ENCODE results near the gene CST8. TPM values are rescaled to one million over a fixed set of nuclear protein-coding genes. Genes with fewer than 3 reads are reported as not detected.

Gene CST8
- total and polyA plus RNA-seq, 2 donors (not counting 1 experiment from before 2014, with no cell fraction given) = not detected

DNA sequence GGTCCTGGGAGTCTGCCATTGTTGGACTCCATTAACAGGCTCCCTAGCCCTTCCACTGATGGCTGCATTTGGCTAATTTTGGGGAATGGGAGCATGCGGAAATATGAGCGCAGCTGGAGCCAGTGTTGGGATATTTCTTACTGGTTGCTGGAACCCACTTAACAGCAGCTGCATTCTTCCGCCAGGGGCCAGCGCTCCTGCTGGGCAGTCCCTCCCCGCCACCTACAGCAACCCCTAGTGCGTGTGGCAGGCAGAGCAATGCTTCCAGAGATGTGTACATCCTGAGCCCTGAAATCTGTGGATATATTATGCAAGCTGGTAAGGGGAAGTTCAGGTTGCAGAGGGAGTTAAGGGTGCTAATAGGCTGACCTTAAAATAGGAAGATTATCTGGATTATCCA lies 16.4 kb downstream of the CST8 start:
- Histone ChIP-seq H3K36me3 (replicated peaks in 1 of 2; ENCODE audit: control extremely low read depth in 1 of 2, control insufficient read depth in 1 of 2, extremely low read depth in 1 of 2, insufficient read depth in 2 of 2, low read length in 1 of 2) (no peaks in the 10 kb centered on the region), H3K4me2 (replicated peaks; ENCODE audit: low read depth, low read length, poor library complexity, severe bottlenecking) (no peak overlapping the region), H3K4me3 (ENCODE audit: control extremely low read depth in 1 of 5, extremely low read depth in 1 of 5, insufficient read depth in 1 of 5, low read depth in 2 of 5, low read length in 4 of 5) (no peak overlapping the region), H3K79me2 (ENCODE audit: control insufficient read depth, insufficient read depth, low read length) (no peaks in the 10 kb centered on the region), H3K27ac (ENCODE audit: low read length in 2 of 2) (no peak overlapping the region), H4K20me1 (ENCODE audit: control insufficient read depth, insufficient read depth, low read length, poor library complexity, severe bottlenecking) (no peaks in the 10 kb centered on the region), H3K4me1 (ENCODE audit: control insufficient read depth in 2 of 2, insufficient read depth in 2 of 2, low read length in 2 of 2) (no peaks in the 10 kb centered on the region), H3K9ac (ENCODE audit: low read length) (no peak overlapping the region), H2AFZ (ENCODE audit: insufficient read depth, low read depth, low read length, poor library complexity, severe bottlenecking) (no peak overlapping the region), H3K27me3 (replicated peaks in 1 of 4; ENCODE audit: control extremely low read depth in 1 of 4, control insufficient read depth in 3 of 4, insufficient read depth in 4 of 4, low read length in 3 of 4) (peaks cover 0 to 2% (median 0%) of the 10 kb centered on the region in 4 experiments), H3K9me3 (ENCODE audit: control extremely low read depth in 1 of 3, control insufficient read depth in 2 of 3, insufficient read depth in 1 of 3, low read length in 2 of 3) (no peaks in the 10 kb centered on the region)
- intact Hi-C loops (cut with micrococcal nuclease) = no loop called here
- DNase-seq (no peak), ATAC-seq (ENCODE audit: low read depth) (no peak)
- H3K9me3 Mint-ChIP-seq (ENCODE audit: insufficient read depth) = no peaks in the 10 kb centered on the region
- TF ChIP-seq, protein P1, sequence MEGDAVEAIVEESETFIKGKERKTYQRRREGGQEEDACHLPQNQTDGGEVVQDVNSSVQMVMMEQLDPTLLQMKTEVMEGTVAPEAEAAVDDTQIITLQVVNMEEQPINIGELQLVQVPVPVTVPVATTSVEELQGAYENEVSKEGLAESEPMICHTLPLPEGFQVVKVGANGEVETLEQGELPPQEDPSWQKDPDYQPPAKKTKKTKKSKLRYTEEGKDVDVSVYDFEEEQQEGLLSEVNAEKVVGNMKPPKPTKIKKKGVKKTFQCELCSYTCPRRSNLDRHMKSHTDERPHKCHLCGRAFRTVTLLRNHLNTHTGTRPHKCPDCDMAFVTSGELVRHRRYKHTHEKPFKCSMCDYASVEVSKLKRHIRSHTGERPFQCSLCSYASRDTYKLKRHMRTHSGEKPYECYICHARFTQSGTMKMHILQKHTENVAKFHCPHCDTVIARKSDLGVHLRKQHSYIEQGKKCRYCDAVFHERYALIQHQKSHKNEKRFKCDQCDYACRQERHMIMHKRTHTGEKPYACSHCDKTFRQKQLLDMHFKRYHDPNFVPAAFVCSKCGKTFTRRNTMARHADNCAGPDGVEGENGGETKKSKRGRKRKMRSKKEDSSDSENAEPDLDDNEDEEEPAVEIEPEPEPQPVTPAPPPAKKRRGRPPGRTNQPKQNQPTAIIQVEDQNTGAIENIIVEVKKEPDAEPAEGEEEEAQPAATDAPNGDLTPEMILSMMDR (IDR thresholded peaks at IDR 0.05) = no peak
- ChIA-PET POLR2A (no interaction called here), CTCF (no interaction called here)
- peaks cover 11% of the 10 kb centered on the region for H3K27me3 Mint-ChIP-seq
- no peak overlapping the region for H3K27ac Mint-ChIP-seq
- H3K4me3 Mint-ChIP-seq = no peak overlapping the region
- no peaks in the 10 kb centered on the region for H3K4me1 Mint-ChIP-seq
- 94% methylated on average over 6 of the region's 6 CpGs for WGBS (ENCODE audit: insufficient coverage)

- no peaks in the 10 kb centered on the region for H3K4me1 Mint-ChIP-seq
- H3K36me3 ChIP-seq (replicated peaks in 1 of 2; ENCODE audit: control extremely low read depth in 1 of 2, control insufficient read depth in 1 of 2, extremely low read depth in 1 of 2, insufficient read depth in 2 of 2, low read length in 1 of 2) = no peaks in the 10 kb centered on the region
- no peak overlapping the region for H2AFZ ChIP-seq (ENCODE audit: insufficient read depth, low read depth, low read length, poor library complexity, severe bottlenecking)
- H3K4me3 ChIP-seq (ENCODE audit: control extremely low read depth in 1 of 5, extremely low read depth in 1 of 5, insufficient read depth in 1 of 5, low read depth in 2 of 5, low read length in 4 of 5) = no peak overlapping the region
- no peaks in the 10 kb centered on the region for H3K9me3 ChIP-seq (ENCODE audit: control extremely low read depth in 1 of 3, control insufficient read depth in 2 of 3, insufficient read depth in 1 of 3, low read length in 2 of 3)
- ATAC-seq (ENCODE audit: low read depth) (no peak), DNase-seq (no peak)
- H3K27ac Mint-ChIP-seq = no peak overlapping the region
- H3K79me2 ChIP-seq (ENCODE audit: control insufficient read depth, insufficient read depth, low read length) = no peaks in the 10 kb centered on the region
- intact Hi-C loops (cut with micrococcal nuclease) = no loop called here
- H3K4me3 Mint-ChIP-seq = no peak overlapping the region
- no peaks in the 10 kb centered on the region for H3K9me3 Mint-ChIP-seq (ENCODE audit: insufficient read depth)
- H3K4me2 ChIP-seq (replicated peaks; ENCODE audit: low read depth, low read length, poor library complexity, severe bottlenecking) = no peak overlapping the region
- H4K20me1 ChIP-seq (ENCODE audit: control insufficient read depth, insufficient read depth, low read length, poor library complexity, severe bottlenecking) = no peaks in the 10 kb centered on the region
- 86% methylated on average over 5 of the region's 8 CpGs for whole genome bisulfite sequencing (ENCODE audit: insufficient coverage)
- ChIA-PET POLR2A (no interaction called here), CTCF (no interaction called here)
- H3K9ac ChIP-seq (ENCODE audit: low read length) = no peak overlapping the region
- peaks cover 11% of the 10 kb centered on the region for H3K27me3 Mint-ChIP-seq
- H3K27ac ChIP-seq (ENCODE audit: low read length in 2 of 2) = no peak overlapping the region
- peaks cover 0 to 2% (median 0%) of the 10 kb centered on the region in 4 experiments for H3K27me3 ChIP-seq (replicated peaks in 1 of 4; ENCODE audit: control extremely low read depth in 1 of 4, control insufficient read depth in 3 of 4, insufficient read depth in 4 of 4, low read length in 3 of 4)
- no peaks in the 10 kb centered on the region for H3K4me1 ChIP-seq (ENCODE audit: control insufficient read depth in 2 of 2, insufficient read depth in 2 of 2, low read length in 2 of 2)
- TF ChIP-seq, protein P1 (IDR thresholded peaks at IDR 0.05) = no peak
- TF ChIP-seq EZH2 (IDR thresholded peaks at IDR 0.05; ENCODE audit: borderline replicate concordance, insufficient read depth, low read depth, low read length, poor library complexity, severe bottlenecking) = no peak
These were observed 17.7 kb downstream of the CST8 start for GRCh38 chr20:23508449-23509229.

All from B cell (primary cell).